Epithelial cell of proximal tubule (primary cell): ENCODE results near the gene GAK. TPM values are rescaled to one million over a fixed set of nuclear protein-coding genes. Genes with fewer than 3 reads are reported as not detected.

Experiments
- DNase-seq: peaks from one replicate; pipeline ENCODE4 v3.0.0-alpha.2; 2011; ENCODE audit warnings: low read depth
- H3K4me3 ChIP-seq: 2 replicates; pipeline ENCODE4 v1.5.1; 2011; ENCODE audit warnings: low read depth, mild to moderate bottlenecking, low read length
- CTCF ChIP-seq: conservative IDR thresholded peaks from 2 replicates; pipeline ENCODE4 v1.5.1; 2012; ENCODE audit warnings: low read depth, mild to moderate bottlenecking, low read length
- total RNA-seq: library from RNA; depleted of rRNA; stranded (reverse); fragments of >200 nt; gene quantifications from 2 replicates; pipeline ENCODE4 v1.2.3, GENCODE V29; 2015

Gene GAK
- total RNA-seq, 1 donor from 2014 or later: 123 TPM

GRCh38 chr4:971666-972500 lies 39.8 kb upstream of the GAK start:
- peak overlapping the region; percentile 66 for H3K4me3 ChIP-seq
- no peak for DNase-seq
- no peak for TF ChIP-seq CTCF

GRCh38 chr4:970854-971520 lies 38.9 kb upstream of the GAK start:
- no peak for DNase-seq
- no peak overlapping the region for H3K4me3 ChIP-seq
- no peak for TF ChIP-seq CTCF

GRCh38 chr4:970046-970745 lies 38.1 kb upstream of the GAK start:
- DNase-seq: no peak
- TF ChIP-seq CTCF: no peak
- no peak overlapping the region for H3K4me3 ChIP-seq

DNA sequence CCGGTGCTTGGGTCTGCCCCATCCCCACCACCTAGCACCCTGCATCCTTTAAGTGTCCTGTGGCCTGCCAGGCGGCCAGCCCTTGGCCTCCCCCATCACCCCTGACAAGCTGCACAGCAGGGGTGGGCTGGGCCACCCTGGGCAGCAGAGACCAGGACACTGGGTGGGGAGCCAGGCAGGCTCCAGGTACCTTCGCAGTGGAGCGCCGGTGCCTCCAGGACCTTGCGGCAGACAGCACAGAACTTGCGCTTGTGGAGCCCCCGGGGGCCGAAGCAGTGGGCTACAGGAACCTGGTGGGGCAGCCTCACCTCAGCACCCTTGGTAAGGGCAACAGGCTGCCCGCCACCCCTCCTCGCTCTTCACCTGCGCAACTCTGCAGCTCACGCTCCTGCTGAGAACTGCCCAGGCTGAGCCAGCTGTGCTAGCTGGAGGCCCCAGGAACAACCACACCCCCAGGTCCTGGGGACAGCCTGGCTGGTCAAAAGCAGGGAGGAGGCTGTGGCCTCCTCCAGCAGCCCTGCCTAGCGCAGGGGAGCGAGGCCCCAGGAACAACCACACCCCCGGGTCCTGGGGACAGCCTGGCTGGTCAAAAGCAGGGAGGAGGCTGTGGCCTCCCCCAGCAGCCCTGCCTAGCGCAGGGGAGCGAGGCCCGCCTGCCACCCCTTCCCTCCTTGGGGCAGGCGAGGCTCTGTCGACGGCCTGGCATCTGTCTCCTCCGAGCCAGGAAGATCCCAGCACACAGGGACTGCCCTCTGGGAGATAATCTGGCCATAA lies 36.7 kb upstream of the GAK start:
- no peak overlapping the region for H3K4me3 ChIP-seq
- no peak for DNase-seq
- TF ChIP-seq CTCF: no peak

DNA sequence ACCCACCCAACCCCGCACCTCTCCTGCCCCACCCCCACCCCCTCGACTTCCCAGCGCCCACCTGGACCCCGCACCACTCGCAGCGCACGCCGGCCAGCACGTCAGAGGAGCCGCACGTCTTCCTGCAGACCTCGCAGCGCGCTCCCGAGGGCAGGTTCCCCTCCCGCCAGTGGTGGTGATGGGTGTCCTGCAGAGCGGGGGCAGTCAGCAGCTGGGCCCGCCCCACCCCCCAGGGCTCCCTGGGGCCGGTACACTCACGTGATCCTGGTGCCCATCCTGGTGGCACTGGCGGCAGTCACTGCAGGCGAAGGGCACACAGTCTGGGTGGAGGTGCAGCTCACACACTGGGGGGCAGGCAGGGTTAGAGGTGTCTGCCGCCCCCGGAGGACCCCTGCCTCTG lies 36.1 kb upstream of the GAK start:
- H3K4me3 ChIP-seq: no peak overlapping the region
- no peak for TF ChIP-seq CTCF
- DNase-seq: no peak
